CD14-positive monocyte (primary cell): Measurements from ENCODE around the gene CCDC9B. TPM values are rescaled to one million over a fixed set of nuclear protein-coding genes. Genes with fewer than 3 reads are reported as not detected.

Source experiments
- DNase-seq, 3 donors: peaks; one replicate each; pipeline ENCODE4 v3.0.0-alpha.2; 2011 to 2022
- H2AFZ ChIP-seq: 2 replicates; pipeline ENCODE4 v1.6.0; 2012; ENCODE audit warnings: mild to moderate bottlenecking, low read depth, low read length, inconsistent platforms; ENCODE audit not compliant: insufficient read depth, poor library complexity, severe bottlenecking
- H3K27ac ChIP-seq, 2 donors: 1 replicate in 1 of 2; 2 replicates in 1 of 2; pipeline ENCODE4 v1.5.1; 2012 to 2013; ENCODE audit warnings: low read length in 2 of 2, control low read depth in 1 of 2, inconsistent platforms in 1 of 2, low read depth in 1 of 2, mild to moderate bottlenecking in 1 of 2
- H3K27me3 ChIP-seq, 2 donors: one replicate each; pipeline versions ENCODE4 v1.6.0 to v1.6.1; 2011 to 2013; ENCODE audit warnings: low read length in 2 of 2; ENCODE audit not compliant: control insufficient read depth in 2 of 2, insufficient read depth in 2 of 2
- H3K36me3 ChIP-seq, 2 donors: replicated peaks in 1 of 2; 1 replicate in 1 of 2; 2 replicates in 1 of 2; pipeline versions ENCODE4 v1.5.1 to v1.6.1; 2012 to 2013; ENCODE audit warnings: low read length in 2 of 2, control low read depth in 1 of 2, inconsistent platforms in 1 of 2, mild to moderate bottlenecking in 1 of 2; ENCODE audit not compliant: insufficient read depth in 2 of 2, control insufficient read depth in 1 of 2
- H3K4me1 ChIP-seq, 2 donors: 1 replicate in 1 of 2; 2 replicates in 1 of 2; pipeline versions ENCODE4 v1.5.1 to v1.6.1; 2012 to 2013; ENCODE audit warnings: low read length in 2 of 2, control low read depth in 1 of 2, inconsistent platforms in 1 of 2, mild to moderate bottlenecking in 1 of 2, moderate library complexity in 1 of 2; ENCODE audit not compliant: insufficient read depth in 2 of 2, control insufficient read depth in 1 of 2
- H3K4me2 ChIP-seq: replicated peaks from 2 replicates; pipeline ENCODE3; 2012; ENCODE audit warnings: low read length, moderate library complexity, mild to moderate bottlenecking; ENCODE audit not compliant: poor library complexity, severe bottlenecking; ENCODE audit errors: extremely low read depth
- H3K4me3 ChIP-seq, 3 experiments: fragments of 200-600 bp in 1 of 3; sonication (generic) in 1 of 3; replicated peaks in 1 of 3; 1 replicate in 2 of 3; 2 replicates in 1 of 3; pipeline ENCODE4 v1.5.1; 2011 to 2013; ENCODE audit warnings: low read length in 3 of 3, mild to moderate bottlenecking in 3 of 3, control low read depth in 2 of 3, low read depth in 2 of 3, inconsistent platforms in 1 of 3, moderate library complexity in 1 of 3
- H3K79me2 ChIP-seq: 2 replicates; pipeline ENCODE4 v1.6.0; 2012; ENCODE audit warnings: mild to moderate bottlenecking, control low read depth, inconsistent platforms, low read length, moderate library complexity; ENCODE audit not compliant: insufficient read depth
- H3K9ac ChIP-seq: 2 replicates; pipeline ENCODE4 v1.6.0; 2017; ENCODE audit warnings: low read length, mild to moderate bottlenecking; ENCODE audit not compliant: insufficient read depth, poor library complexity, severe bottlenecking
- H3K9me3 ChIP-seq, 2 donors: replicated peaks in 1 of 2; 1 replicate in 1 of 2; 2 replicates in 1 of 2; pipeline versions ENCODE4 v1.5.1 to v1.6.1; 2012 to 2013; ENCODE audit warnings: low read length in 2 of 2, control low read depth in 1 of 2; ENCODE audit not compliant: control insufficient read depth in 1 of 2, insufficient read depth in 1 of 2
- H4K20me1 ChIP-seq: 2 replicates; pipeline ENCODE4 v1.6.0; 2012; ENCODE audit warnings: mild to moderate bottlenecking, low read length, control low read depth, moderate library complexity; ENCODE audit not compliant: insufficient read depth
- H3K27ac Mint-ChIP-seq, 7 donors: one replicate each; pipeline ENCODE4 v1.8.0; 2020; ENCODE audit warnings: mild to moderate bottlenecking in 7 of 7, mixed read lengths in 7 of 7, moderate library complexity in 6 of 7, inconsistent platforms in 2 of 7
- H3K27me3 Mint-ChIP-seq, 3 donors: one replicate each; pipeline ENCODE4 v1.8.0; 2021 to 2022; ENCODE audit warnings: low read depth in 3 of 3, mild to moderate bottlenecking in 3 of 3, mixed read lengths in 3 of 3, moderate library complexity in 3 of 3, inconsistent platforms in 1 of 3
- H3K36me3 Mint-ChIP-seq, 2 donors: one replicate each; pipeline ENCODE4 v1.8.0; 2020; ENCODE audit warnings: mixed read lengths in 2 of 2, inconsistent platforms in 1 of 2, mild to moderate bottlenecking in 1 of 2
- H3K4me1 Mint-ChIP-seq: one replicate; pipeline ENCODE4 v1.8.0; 2020; ENCODE audit warnings: mild to moderate bottlenecking, mixed read lengths
- H3K4me3 Mint-ChIP-seq, 2 donors: one replicate each; pipeline ENCODE4 v1.8.0; 2020; ENCODE audit warnings: mild to moderate bottlenecking in 2 of 2, mixed read lengths in 2 of 2, moderate library complexity in 1 of 2
- H3K9me3 Mint-ChIP-seq, 7 donors: one replicate each; pipeline ENCODE4 v1.8.0; 2020 to 2022; ENCODE audit warnings: mixed read lengths in 7 of 7, mild to moderate bottlenecking in 6 of 7, moderate library complexity in 6 of 7, inconsistent platforms in 2 of 7
- WGBS: methylation state at CpG from one replicate; pipeline ENCODE4 v1.1.5; 2013; ENCODE audit warnings: missing lambda C conversion rate; ENCODE audit not compliant: insufficient coverage; 5-methylcytosine and 5-hydroxymethylcytosine counted together
- intact Hi-C, 2 donors: fragments of 100-400 bp; cut with micrococcal nuclease; formaldehyde crosslinking; loops; one replicate each; pipeline versions ENCODE4 v1.15.0 to v1.15.1; 2023
- polyA plus RNA-seq, 3 donors: library from polyadenylated mRNA; depleted of rRNA in 1 of 3; unstranded in 2 of 3; stranded (reverse) in 1 of 3; fragments of 300-500 nt in 2 of 3; fragments of >200 nt in 1 of 3; fragmentation: Illumina TruSeq in 2 of 3; gene quantifications; 1 replicate in 2 of 3; 2 replicates in 1 of 3; pipeline ENCODE4 v1.2.3, GENCODE V29; 2012 to 2021
- TF ChIP-seq, protein P1 (sequence below): fragments of 200-600 bp; IDR thresholded peaks from one replicate; pipeline ENCODE4 v1.8.0; 2022; ENCODE audit warnings: antibody characterized with exemption, mild to moderate bottlenecking

The CCDC9B gene
- polyA plus RNA-seq, 3 donors, result 0.13 to 2.2 (median 0.39) TPM

DNA sequence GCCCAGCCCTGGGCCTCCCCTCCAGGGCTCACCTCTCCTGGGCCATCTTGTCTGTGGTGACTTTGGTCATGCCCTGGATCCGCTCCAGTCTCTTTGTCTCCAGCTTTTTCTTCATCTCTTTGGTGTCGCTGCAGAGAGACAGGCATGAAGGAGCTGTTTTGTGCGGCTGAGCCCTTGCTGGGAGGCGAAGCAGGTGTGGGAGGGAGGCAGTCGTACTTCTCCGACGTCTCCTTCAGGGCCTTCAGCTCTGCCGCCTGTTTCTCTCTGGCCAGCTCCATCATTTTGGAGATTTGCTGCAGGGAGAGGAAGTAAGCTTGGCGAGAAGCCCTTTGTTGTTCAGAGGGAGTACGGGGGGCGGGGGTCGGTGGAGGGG is 50.2 kb downstream of the CCDC9B start:
- no peaks in the 10 kb centered on the region for H3K9me3 Mint-ChIP-seq

DNA sequence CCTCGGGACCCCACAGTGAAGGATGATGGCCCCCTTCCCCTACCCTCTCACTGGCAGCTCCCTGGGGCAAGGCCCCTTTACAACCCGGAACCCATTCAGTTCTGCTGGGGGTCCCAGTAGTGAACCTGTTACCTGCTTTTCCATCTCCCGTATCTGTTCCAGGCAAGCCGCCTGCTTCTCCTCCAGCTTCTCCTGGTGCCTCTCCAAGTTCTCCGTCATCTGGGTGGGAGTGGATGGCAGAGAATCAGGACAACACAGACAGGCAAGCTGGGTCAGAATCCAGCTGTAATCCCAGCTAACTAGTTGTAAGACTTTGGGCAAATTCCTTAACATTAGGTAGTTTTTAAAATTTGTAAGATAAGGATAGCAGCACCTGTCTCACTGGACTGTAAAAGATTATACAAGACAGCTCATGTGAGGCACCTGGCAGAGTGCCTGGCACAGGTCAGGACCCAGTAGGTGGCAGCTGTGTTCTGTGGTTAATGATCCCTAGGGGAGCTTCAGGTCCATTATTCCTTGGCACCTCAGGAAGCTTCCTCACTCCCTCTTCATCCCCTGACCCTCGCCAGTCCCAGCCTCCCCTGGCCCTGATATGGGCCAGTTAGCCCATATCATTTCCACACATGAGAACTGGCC is 51.5 kb downstream of the CCDC9B start:
- Mint-ChIP-seq H3K9me3 (no peaks in the 10 kb centered on the region), H3K27me3 (peaks cover 4 to 5% (median 5%) of the 10 kb centered on the region in 3 donors), H3K4me1 (peaks cover 35% of the 10 kb centered on the region), H3K36me3 (peaks cover 65 to 93% of the 10 kb centered on the region in 2 donors), H3K4me3 (no peak overlapping the region), H3K27ac (peak overlapping the region in 1 of 7 donors; percentile 2)
- Histone ChIP-seq H3K9ac (no peak overlapping the region), H2AFZ (no peak overlapping the region), H3K27ac (peak overlapping the region in 1 of 2 donors; percentile 5), H3K27me3 (peaks cover 0 to under 1% of the 10 kb centered on the region in 2 donors), H3K4me1 (peaks cover 22 to 37% of the 10 kb centered on the region in 2 donors), H3K4me3 (no peak overlapping the region), H3K9me3 (no peaks in the 10 kb centered on the region), H3K79me2 (peaks cover 6% of the 10 kb centered on the region), H3K36me3 (peaks cover 74 to 95% of the 10 kb centered on the region in 2 donors), H3K4me2 (no peak overlapping the region), H4K20me1 (peaks cover 100% of the 10 kb centered on the region)
- TF ChIP-seq, protein P1, sequence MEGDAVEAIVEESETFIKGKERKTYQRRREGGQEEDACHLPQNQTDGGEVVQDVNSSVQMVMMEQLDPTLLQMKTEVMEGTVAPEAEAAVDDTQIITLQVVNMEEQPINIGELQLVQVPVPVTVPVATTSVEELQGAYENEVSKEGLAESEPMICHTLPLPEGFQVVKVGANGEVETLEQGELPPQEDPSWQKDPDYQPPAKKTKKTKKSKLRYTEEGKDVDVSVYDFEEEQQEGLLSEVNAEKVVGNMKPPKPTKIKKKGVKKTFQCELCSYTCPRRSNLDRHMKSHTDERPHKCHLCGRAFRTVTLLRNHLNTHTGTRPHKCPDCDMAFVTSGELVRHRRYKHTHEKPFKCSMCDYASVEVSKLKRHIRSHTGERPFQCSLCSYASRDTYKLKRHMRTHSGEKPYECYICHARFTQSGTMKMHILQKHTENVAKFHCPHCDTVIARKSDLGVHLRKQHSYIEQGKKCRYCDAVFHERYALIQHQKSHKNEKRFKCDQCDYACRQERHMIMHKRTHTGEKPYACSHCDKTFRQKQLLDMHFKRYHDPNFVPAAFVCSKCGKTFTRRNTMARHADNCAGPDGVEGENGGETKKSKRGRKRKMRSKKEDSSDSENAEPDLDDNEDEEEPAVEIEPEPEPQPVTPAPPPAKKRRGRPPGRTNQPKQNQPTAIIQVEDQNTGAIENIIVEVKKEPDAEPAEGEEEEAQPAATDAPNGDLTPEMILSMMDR, result no peak
- DNase-seq, result no peak
- intact Hi-C loops, result no loop called here
- WGBS, result 90% methylated on average over 5 of the region's 6 CpGs

More for the DNA sequence above, 50.2 kb downstream of the CCDC9B start:
- intact Hi-C loops, result no loop called here
- Histone ChIP-seq H2AFZ (no peak overlapping the region), H3K79me2 (peaks cover 13% of the 10 kb centered on the region), H3K36me3 (peaks cover 87 to 99% of the 10 kb centered on the region in 2 donors), H3K4me3 (no peak overlapping the region), H3K4me2 (no peak overlapping the region), H4K20me1 (peaks cover 100% of the 10 kb centered on the region), H3K9me3 (no peaks in the 10 kb centered on the region), H3K27me3 (no peaks in the 10 kb centered on the region), H3K4me1 (peaks cover 17 to 31% of the 10 kb centered on the region in 2 donors), H3K9ac (no peak overlapping the region), H3K27ac (no peak overlapping the region)
- Mint-ChIP-seq H3K36me3 (peaks cover 73 to 95% of the 10 kb centered on the region in 2 donors), H3K27ac (no peak overlapping the region), H3K27me3 (peaks cover 0 to 2% (median 1%) of the 10 kb centered on the region in 3 donors), H3K4me3 (no peak overlapping the region), H3K4me1 (peaks cover 33% of the 10 kb centered on the region)
- no peak for DNase-seq
- WGBS, result 94% methylated on average over 8 of the region's 12 CpGs
- TF ChIP-seq, protein P1, result no peak
